ENCODE measurements around the gene CTU1.

The CTU1 gene

GRCh38 chr19:51108066-51108804 is at the start of gene CTU1:
Gene CTU1, minus strand, starts transcription at chr19:51108409. Its CDS starts 3,840 bp downstream, at chr19:51104569.
- no peak for TF ChIP-seq CTCF (IDR thresholded peaks at IDR 0.05; ENCODE audit: low read depth, low read length)

GRCh38 chr19:51157265-51157664 is 49.1 kb upstream of the CTU1 start:
- no peak overlapping the region for H3K4me3 ChIP-seq (ENCODE audit: low read depth, low read length)
- no peak for TF ChIP-seq CTCF (IDR thresholded peaks at IDR 0.05; ENCODE audit: low read depth, low read length)

More at GRCh38 chr19:51108066-51108804, at the start of gene CTU1:
- peak within 1 kb of the TSS; percentile 87 for H3K4me3 ChIP-seq (ENCODE audit: low read depth, low read length)

GRCh38 chr19:51156710-51157109 is 48.5 kb upstream of the CTU1 start:
- H3K4me3 ChIP-seq (ENCODE audit: low read depth, low read length), result no peak overlapping the region
- no peak for TF ChIP-seq CTCF (IDR thresholded peaks at IDR 0.05; ENCODE audit: low read depth, low read length)

GRCh38 chr19:51150627-51151026 is 42.4 kb upstream of the CTU1 start:
- H3K4me3 ChIP-seq (ENCODE audit: low read depth, low read length), result no peak overlapping the region
- TF ChIP-seq CTCF (IDR thresholded peaks at IDR 0.05; ENCODE audit: low read depth, low read length), result no peak

GRCh38 chr19:51148580-51148979 is 40.4 kb upstream of the CTU1 start:
- TF ChIP-seq CTCF (IDR thresholded peaks at IDR 0.05; ENCODE audit: low read depth, low read length), result no peak
- H3K4me3 ChIP-seq (ENCODE audit: low read depth, low read length), result no peak overlapping the region

- TF ChIP-seq CTCF (IDR thresholded peaks at IDR 0.05; ENCODE audit: low read depth, low read length), result no peak
- H3K4me3 ChIP-seq (ENCODE audit: low read depth, low read length), result no peak overlapping the region
These were observed 39.5 kb upstream of the CTU1 start for GRCh38 chr19:51147663-51148062.

- no peak overlapping the region for H3K4me3 ChIP-seq (ENCODE audit: low read depth, low read length)
These were observed 38.5 kb upstream of the CTU1 start for GRCh38 chr19:51146751-51147150.

More at GRCh38 chr19:51146751-51147150, 38.5 kb upstream of the CTU1 start:
- TF ChIP-seq CTCF (IDR thresholded peaks at IDR 0.05; ENCODE audit: low read depth, low read length), result no peak
